NCI-H510A (cell line): ENCODE results near the gene MB21D2.

Experiments
- DNase-seq: peaks from one replicate; lab custom pipeline; 2025; lab: John Stamatoyannopoulos, UW

The MB21D2 gene

GRCh38 chr3:192890347-192891335 lies 27.0 kb downstream of the MB21D2 start:
- DNase-seq: no peak

DNA sequence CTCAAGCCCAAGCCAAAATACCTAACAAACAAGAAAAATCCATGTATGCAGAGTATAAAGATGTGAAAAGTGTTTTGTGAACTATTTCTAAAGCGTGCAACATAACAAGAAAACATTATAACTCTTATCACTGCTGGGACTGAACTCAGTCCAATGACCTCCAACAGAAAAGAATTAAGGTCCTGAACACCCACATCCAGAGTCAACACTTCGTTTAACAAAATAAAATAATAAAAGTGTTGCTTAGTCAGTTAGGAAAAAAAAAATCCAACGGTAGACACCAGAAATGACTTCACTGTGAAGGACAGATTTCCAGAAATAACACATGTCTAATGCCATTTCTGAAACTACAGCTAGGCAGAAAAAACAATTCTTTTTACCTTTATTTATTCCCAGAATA lies 28.0 kb downstream of the MB21D2 start:
- no peak for DNase-seq

DNA sequence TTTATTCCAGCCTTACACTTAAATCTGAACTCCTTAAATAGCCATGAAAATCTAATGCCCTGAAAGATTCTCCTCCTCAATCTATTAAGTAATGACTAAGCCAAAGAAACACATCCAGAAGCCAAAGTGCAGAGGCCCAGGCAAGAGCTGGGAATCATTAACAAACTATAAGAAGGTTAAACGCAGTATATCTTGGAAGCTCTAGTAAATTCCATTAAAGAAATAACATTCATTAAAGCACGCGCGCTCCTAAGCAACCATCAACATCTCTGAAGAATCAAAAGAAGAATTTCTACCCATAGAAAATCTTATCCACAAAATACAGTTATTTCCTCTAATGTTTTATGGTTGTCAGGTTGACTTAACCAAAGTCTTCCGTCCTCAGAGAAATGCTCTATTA lies 29.5 kb downstream of the MB21D2 start:
- no peak for DNase-seq

DNA sequence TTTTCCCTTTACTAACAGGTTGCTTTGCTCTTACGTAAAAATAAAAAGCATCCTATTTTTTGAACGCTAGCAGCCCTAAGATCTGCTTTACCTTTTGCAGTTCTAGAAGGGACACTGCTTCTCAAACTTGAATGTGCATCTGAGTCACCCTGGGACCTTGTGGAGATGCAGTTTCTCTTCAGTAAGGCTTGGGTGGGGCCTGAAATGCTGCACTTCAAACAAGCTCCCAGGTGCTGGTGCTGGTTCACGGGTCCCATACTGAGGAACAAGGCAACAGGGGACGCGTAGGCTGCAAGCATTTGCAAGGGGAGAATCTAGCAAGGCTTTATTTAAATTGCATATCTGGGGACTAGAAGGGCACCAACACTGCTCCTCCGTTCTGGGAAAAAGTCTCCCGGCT lies 30.0 kb downstream of the MB21D2 start:
- DNase-seq: no peak

DNA sequence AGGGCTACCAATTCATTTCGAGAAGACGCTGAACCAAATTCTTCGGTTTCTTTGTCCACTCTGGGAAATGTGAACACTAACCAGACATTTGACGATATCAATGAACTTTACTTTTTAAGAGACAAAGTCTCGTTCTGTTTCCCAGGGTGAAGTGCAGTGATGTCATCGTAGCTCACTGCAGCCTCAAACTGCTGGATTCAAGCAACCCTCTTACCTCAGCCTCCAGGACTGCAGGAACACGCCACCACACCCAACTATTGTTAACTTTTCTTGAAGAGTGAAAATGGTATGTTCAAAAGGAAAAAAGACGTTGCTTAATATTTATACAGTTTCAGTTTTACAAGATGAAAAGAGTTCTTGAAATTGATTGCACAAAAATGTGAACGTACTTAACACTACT lies 30.6 kb downstream of the MB21D2 start:
- no peak for DNase-seq

GRCh38 chr3:192884777-192885773 lies 32.6 kb downstream of the MB21D2 start:
- no peak for DNase-seq

DNA sequence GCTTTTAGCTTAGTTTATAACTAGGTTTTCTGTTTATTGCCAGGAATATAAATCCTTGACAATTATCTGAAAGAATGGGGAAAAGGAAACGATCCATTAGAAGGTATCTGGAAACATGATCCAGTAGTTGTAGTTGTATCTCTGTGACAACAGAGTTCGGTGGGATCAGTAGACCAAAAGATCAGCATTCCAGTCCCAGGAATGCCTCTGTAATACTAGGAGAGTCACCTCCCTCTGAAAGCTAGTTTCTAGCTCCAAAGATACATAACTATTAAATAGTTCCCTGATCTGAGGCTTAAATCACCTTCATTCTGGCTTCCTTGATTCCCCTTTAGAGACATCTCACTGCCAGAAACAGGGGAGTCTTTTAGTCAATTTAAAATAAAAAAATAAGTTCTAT lies 34.1 kb downstream of the MB21D2 start:
- no peak for DNase-seq

DNA sequence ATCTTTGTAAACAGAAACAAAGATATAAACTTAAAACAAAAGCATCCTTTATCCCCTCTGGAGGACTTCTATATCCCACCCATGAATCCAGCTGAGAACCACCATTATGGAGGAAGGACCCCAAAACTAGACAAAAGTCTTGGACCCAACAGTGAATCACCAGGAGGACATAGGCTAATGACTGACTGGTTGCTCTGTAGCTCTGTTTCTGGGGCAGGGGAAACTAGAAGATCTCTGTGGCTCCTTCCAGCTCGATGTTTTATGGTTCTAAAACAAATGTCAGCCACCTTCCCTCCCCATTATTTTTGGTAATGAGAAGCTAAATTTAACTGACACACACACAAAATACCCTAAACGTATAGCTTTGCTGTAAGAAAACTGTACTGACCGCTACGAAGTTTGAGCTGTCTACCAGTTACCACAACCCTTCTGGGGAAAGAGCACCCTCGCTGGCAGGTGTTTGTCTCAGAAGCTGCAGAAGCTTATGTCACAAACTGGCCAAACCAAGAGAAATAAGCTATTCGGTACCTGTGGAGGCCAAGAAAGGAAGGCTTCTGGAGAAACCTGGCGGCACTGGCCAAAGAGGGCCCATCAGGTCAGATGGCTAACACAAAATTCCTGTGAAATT lies 36.4 kb downstream of the MB21D2 start:
- no peak for DNase-seq

DNA sequence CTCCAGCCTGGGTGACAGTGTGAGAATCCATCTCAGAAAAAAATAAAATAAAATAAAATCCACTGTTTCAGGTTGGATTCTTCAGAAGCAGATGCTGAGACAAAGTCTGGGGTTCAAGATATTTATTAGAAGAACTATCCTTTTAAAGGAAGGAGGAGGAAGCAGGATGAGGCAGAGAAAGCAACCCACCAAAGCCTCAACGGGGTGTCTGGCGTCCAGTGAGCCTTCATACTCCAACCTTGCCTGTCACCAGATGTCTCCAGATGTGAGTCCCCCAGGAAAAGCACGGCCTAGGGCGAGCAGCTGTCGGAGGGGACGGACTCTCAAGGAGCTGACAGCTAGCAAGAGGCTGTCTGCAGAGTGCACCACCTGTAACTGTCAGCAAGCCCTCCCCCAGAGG lies 37.3 kb downstream of the MB21D2 start:
- no peak for DNase-seq

- DNase-seq: no peak
Observed at GRCh38 chr3:192879346-192880031, 38.2 kb downstream of the MB21D2 start.

- no peak for DNase-seq
Observed at GRCh38 chr3:192875971-192876565, 41.6 kb downstream of the MB21D2 start.

- no peak for DNase-seq
Observed at GRCh38 chr3:192870822-192871221, 46.8 kb downstream of the MB21D2 start.

GRCh38 chr3:192869131-192870031 lies 48.3 kb downstream of the MB21D2 start:
- no peak for DNase-seq

GRCh38 chr3:192867645-192868044 lies 50.0 kb downstream of the MB21D2 start:
- DNase-seq: no peak

- DNase-seq: no peak
Observed at GRCh38 chr3:192866804-192867203, 50.9 kb downstream of the MB21D2 start.

DNA sequence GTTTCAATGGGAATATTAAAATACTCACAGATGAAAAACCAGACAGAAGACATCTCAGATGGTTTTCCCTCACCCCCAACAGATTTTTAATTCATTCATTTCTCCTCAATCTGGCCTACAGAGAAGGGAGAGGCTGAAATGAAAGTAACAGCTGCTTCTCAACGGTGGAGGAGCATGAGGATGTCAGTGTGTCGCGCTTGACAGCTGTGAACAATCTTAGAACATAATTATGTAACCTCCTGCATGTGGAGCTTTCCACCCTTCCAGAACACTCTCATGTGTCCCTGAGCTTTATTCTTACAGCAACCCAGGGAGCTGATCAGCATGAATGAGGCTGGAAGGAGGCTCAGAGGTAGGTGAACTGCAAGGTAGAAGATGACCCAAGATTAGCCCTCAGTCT lies 52.7 kb downstream of the MB21D2 start:
- no peak for DNase-seq

GRCh38 chr3:192863091-192863420 lies 54.6 kb downstream of the MB21D2 start:
- DNase-seq: no peak

DNA sequence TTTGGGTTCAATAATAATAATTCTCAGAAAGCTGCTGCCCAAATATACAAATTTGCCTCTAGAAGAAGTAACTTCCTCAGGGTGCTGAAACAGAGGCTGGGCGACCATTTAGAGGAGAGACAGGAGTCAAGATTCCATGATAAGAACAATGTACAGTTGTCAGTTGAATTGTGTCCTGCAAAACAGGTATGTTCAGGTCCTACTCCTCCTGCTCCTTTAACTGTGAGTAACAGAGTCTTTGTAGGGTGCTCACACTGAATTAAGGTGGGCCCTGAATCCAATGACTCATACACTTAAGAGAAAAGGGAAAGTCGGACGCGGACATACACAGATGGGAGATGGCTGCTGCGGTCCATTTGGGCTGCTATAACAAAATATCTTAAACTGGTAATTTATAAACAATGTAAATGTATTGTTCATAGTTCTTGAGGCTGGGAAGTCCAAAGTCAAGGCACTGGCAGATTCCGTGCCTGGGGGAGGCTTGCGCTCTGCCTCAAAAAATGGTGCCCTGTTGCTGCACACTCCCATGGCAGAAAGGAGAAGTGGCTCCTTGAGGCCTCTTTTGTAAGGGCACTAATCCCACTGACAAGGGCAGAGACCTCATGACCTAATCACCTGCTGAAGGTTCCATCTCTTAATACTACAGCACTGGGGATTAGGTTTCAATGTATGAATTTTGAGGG lies 55.1 kb downstream of the MB21D2 start:
- DNase-seq: no peak

- no peak for DNase-seq
Observed at GRCh38 chr3:192861972-192862371, 55.7 kb downstream of the MB21D2 start.

DNA sequence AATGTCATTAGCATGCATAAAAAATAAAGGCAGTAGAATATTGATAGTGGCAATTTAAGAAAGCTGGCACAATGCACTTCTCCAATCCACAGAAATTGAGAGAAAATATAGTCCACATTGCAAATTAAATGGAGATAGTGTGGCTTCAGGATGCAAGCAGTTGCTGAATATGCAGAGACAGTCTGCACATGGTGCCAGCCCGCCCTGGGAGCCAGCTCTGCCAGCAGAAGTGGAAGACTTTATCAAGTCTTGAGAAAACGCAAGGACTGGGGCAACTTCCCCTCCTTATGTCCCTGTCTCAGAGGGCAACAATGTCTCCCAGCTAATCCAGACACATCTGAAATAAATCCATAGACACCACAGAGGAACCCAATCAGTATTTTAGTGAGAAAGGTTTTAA lies 57.2 kb downstream of the MB21D2 start:
- DNase-seq: no peak
